Osteocyte (in vitro differentiated cells): ENCODE data around the gene TMEM72. TPM values are rescaled to one million over a fixed set of nuclear protein-coding genes. Genes with fewer than 3 reads are reported as not detected.

ENCODE experiments used
- DNase-seq: peaks from one replicate; pipeline ENCODE4 v3.0.0; 2021; ENCODE audit warnings: mixed read lengths; ENCODE audit not compliant: unreplicated experiment; ENCODE audit errors: extremely low spot score
- H3K27ac Mint-ChIP-seq: one replicate; pipeline ENCODE4 v1.8.0; 2021; ENCODE audit warnings: mild to moderate bottlenecking, mixed read lengths; ENCODE audit not compliant: unreplicated experiment
- H3K27me3 Mint-ChIP-seq: one replicate; pipeline ENCODE4 v1.8.0; 2021; ENCODE audit warnings: mixed read lengths; ENCODE audit not compliant: unreplicated experiment
- H3K36me3 Mint-ChIP-seq: one replicate; pipeline ENCODE4 v1.8.0; 2021; ENCODE audit warnings: mixed read lengths; ENCODE audit not compliant: unreplicated experiment
- H3K4me1 Mint-ChIP-seq: one replicate; pipeline ENCODE4 v1.8.0; 2021; ENCODE audit warnings: mixed read lengths; ENCODE audit not compliant: unreplicated experiment
- H3K4me3 Mint-ChIP-seq: one replicate; pipeline ENCODE4 v1.8.0; 2021; ENCODE audit warnings: mild to moderate bottlenecking, moderate library complexity, mixed read lengths; ENCODE audit not compliant: unreplicated experiment
- H3K9me3 Mint-ChIP-seq: one replicate; pipeline ENCODE4 v1.8.0; 2021; ENCODE audit warnings: mixed read lengths; ENCODE audit not compliant: unreplicated experiment
- CTCF ChIP-seq: fragments of 200-600 bp; sonication (generic); IDR thresholded peaks from 2 replicates; pipeline ENCODE4 v1.5.0; 2021; ENCODE audit warnings: antibody characterized with exemption, mild to moderate bottlenecking, moderate library complexity
- total RNA-seq: library from RNA; stranded (reverse); gene quantifications from 2 replicates; pipeline ENCODE4 v1.2.1, GENCODE V29; 2021

TMEM72 gene
- total RNA-seq, 1 donor from 2014 or later, result not detected

DNA sequence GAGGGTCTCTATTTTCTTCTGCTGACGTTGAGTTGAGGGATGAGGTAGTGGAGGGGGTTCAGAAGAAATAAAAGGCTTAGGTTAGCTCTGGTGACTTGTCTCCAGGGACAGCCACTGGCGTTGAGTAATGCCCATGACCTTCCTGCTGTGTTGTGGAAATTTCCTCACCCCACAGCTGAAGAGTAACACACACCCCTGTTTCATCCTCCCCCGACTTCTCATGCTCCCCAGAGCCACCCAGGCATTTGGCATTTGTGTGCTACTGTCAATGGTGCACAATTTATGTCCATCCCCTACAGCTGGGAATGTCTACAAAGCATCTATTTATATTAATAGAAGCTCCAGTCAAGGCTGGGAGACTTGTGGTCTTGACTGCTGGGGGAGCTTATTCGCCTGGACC is 4.7 kb upstream of the TMEM72 start:
- no peak overlapping the region for H3K4me3 Mint-ChIP-seq
- no peak for DNase-seq
- no peak for TF ChIP-seq CTCF
- H3K9me3 Mint-ChIP-seq, result no peaks in the 10 kb centered on the region
- no peak overlapping the region for H3K27ac Mint-ChIP-seq
- H3K36me3 Mint-ChIP-seq, result no peaks in the 10 kb centered on the region
- peaks cover 22% of the 10 kb centered on the region for H3K4me1 Mint-ChIP-seq
- H3K27me3 Mint-ChIP-seq, result peaks cover 18% of the 10 kb centered on the region

- DNase-seq, result no peak
- Mint-ChIP-seq H3K36me3 (no peaks in the 10 kb centered on the region), H3K27me3 (peaks cover 13% of the 10 kb centered on the region), H3K9me3 (no peaks in the 10 kb centered on the region), H3K27ac (peak overlapping the region; percentile 19), H3K4me1 (peaks cover 22% of the 10 kb centered on the region), H3K4me3 (no peak overlapping the region)
- no peak for TF ChIP-seq CTCF
These were observed 3.6 kb upstream of the TMEM72 start for GRCh38 chr10:44907556-44907955.

GRCh38 chr10:44908066-44908749 is 2.9 kb upstream of the TMEM72 start:
- Mint-ChIP-seq H3K4me1 (peaks cover 18% of the 10 kb centered on the region), H3K27me3 (peaks cover 13% of the 10 kb centered on the region), H3K4me3 (peak overlapping the region; percentile 14), H3K9me3 (no peaks in the 10 kb centered on the region), H3K36me3 (no peaks in the 10 kb centered on the region), H3K27ac (peak overlapping the region; percentile 13)
- TF ChIP-seq CTCF, result no peak
- DNase-seq, result no peak

- no peak for DNase-seq
- Mint-ChIP-seq H3K9me3 (no peaks in the 10 kb centered on the region), H3K4me1 (peaks cover 22% of the 10 kb centered on the region), H3K36me3 (no peaks in the 10 kb centered on the region), H3K27ac (no peak overlapping the region), H3K4me3 (no peak overlapping the region), H3K27me3 (peaks cover 9% of the 10 kb centered on the region)
- no peak for TF ChIP-seq CTCF
These were observed 2.1 kb upstream of the TMEM72 start for GRCh38 chr10:44908936-44909630.

DNA sequence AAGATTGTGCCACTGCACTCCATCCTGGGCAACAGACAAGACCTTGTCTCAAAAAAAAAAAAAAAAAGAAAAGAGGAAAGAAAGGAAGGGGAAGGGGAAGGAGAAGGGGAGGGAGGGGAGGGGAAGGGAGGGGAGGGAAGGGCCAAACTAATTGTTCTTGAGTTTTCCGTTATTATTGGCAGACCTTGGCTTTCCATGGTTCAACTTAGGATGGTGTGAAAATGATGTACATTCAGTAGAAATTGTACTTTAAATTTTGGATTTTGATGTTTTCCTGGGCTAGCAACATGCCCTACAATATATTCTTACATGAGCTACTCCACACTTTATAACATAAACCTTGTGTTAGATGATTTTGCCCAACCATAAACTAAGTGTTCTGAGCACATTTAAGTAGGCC is 1.2 kb upstream of the TMEM72 start:
- Mint-ChIP-seq H3K9me3 (no peaks in the 10 kb centered on the region), H3K27ac (no peak overlapping the region), H3K27me3 (peaks cover 9% of the 10 kb centered on the region), H3K4me3 (no peak overlapping the region), H3K36me3 (no peaks in the 10 kb centered on the region), H3K4me1 (peaks cover 22% of the 10 kb centered on the region)
- TF ChIP-seq CTCF, result no peak
- DNase-seq, result no peak
